Heart right ventricle (tissue), 16 donors: Measurements from ENCODE around the gene ZNF423. TPM values are rescaled to one million over a fixed set of nuclear protein-coding genes. Genes with fewer than 3 reads are reported as not detected.

Experiments
- ATAC-seq, 8 donors: fragments of 200-7000 bp; cut with Tn5 transposase; one replicate each; pipeline ENCODE4 v1.9.1; 2020; ENCODE audit warnings: mild to moderate bottlenecking in 8 of 8, moderate library complexity in 8 of 8, moderate number of reproducible peaks in 1 of 8
- DNase-seq, 2 donors: peaks; one replicate each; pipeline ENCODE4 v3.0.0-alpha.2; 2020
- H3K27ac ChIP-seq, 10 donors: fragments of 200-600 bp; sonication (generic) in 2 of 10; one replicate each; pipeline versions ENCODE4 v1.5.0 to v1.8.0; 2020 to 2022; ENCODE audit warnings: mild to moderate bottlenecking in 3 of 10
- H3K27me3 ChIP-seq, 7 donors: fragments of 200-600 bp; one replicate each; pipeline ENCODE4 v1.8.0; 2021 to 2022; ENCODE audit warnings: mild to moderate bottlenecking in 2 of 7
- H3K36me3 ChIP-seq, 9 donors: fragments of 200-600 bp; sonication (generic) in 1 of 9; one replicate each; pipeline versions ENCODE4 v1.5.0 to v1.8.0; 2020 to 2022; ENCODE audit warnings: mild to moderate bottlenecking in 2 of 9
- H3K4me1 ChIP-seq, 9 donors: fragments of 200-600 bp; sonication (generic) in 1 of 9; one replicate each; pipeline versions ENCODE4 v1.5.0 to v1.8.0; 2020 to 2022; ENCODE audit warnings: mild to moderate bottlenecking in 4 of 9
- H3K4me3 ChIP-seq, 10 donors: fragments of 200-600 bp; sonication (generic) in 2 of 10; one replicate each; pipeline versions ENCODE4 v1.5.0 to v1.8.0; 2020 to 2022; ENCODE audit warnings: mild to moderate bottlenecking in 7 of 10, moderate library complexity in 2 of 10
- H3K9me3 ChIP-seq, 11 donors: fragments of 200-600 bp in 10 of 11; sonication (generic) in 2 of 11; one replicate each; pipeline versions ENCODE4 v1.5.0 to v1.8.0; 2013 to 2022; ENCODE audit warnings: mild to moderate bottlenecking in 2 of 11, control low read depth in 1 of 11, moderate library complexity in 1 of 11
- CTCF ChIP-seq, 9 donors: fragments of 200-600 bp; sonication (generic) in 2 of 9; IDR thresholded peaks; one replicate each; pipeline versions ENCODE4 v1.5.0 to v1.8.0; 2021 to 2022; ENCODE audit warnings: antibody characterized with exemption in 9 of 9, mild to moderate bottlenecking in 5 of 9, moderate library complexity in 1 of 9
- WGBS, 2 donors: extraction: QIAGEN DNeasy Blood & Tissue Kit; methylation state at CpG; one replicate each; pipeline ENCODE4 v1.1.7; 2013; ENCODE audit warnings: inconsistent platforms in 1 of 2; 5-methylcytosine and 5-hydroxymethylcytosine counted together
- intact Hi-C, 10 donors: fragments of 100-400 bp; cut with DNase I; formaldehyde crosslinking; loops; one replicate each; pipeline versions ENCODE4 v1.11.1 to v1.14.2; 2022
- polyA plus RNA-seq, 2 donors: library from polyadenylated mRNA; stranded (reverse); fragments of 200-250 nt; gene quantifications; one replicate each; pipeline ENCODE4 v1.2.3, GENCODE V29; 2013
- total RNA-seq, 10 donors: library from RNA; stranded (reverse); fragmentation: NEBNext Ultra II Directional in 3 of 10; extraction: Animal tissue kit (Norgen Biotek cat#: 25700) in 3 of 10; gene quantifications; one replicate each; pipeline versions ENCODE4 v1.2.1 to v1.2.4, GENCODE V29; 2021 to 2023
- donor health status: Arrhythmogenic right ventricular cardiomyopathy.
- donor health status: ischemic (EF 13 %, LVEDD 7.1; RV severe dilation, severe dysfunction).
- donor health status: healthy with polysubstance abuse.
- donor health status: DM: no; HTN: yes; CAD: no.
- donor health status: DM: no; HTN: no; CAD: no.
- donor health status: ischemic (EF 25% LVEDD 6.9; RV normal size, moderate dysfunction).
- donor health status: ischemic (EF 25% LVEDD 5.7; RV mildly dilated, moderate dysfunction).
- donor health status: healthy.
- donor health status: DM: yes; HTN: yes; CAD: no.
- donor health status: Ischemic cardiomyopathy.
- donor health status: ischemic (EF 35%, LVEDD 5.7; RV mildly dilated, moderate dysfunction).
- donor health status: nonischemic (EF 11% LVEDD 7.7; RV severe dilation, severe dysfunction).
- donor health status: DM: yes; HTN: yes; CAD: no.
- donor health status: PGD.
- donor health status: ischemic (EF 29% LVEDD 5.4; RV normal size, mild dysfunction).
- donor health status: nonischemic (EF 23%, LVEDD 6.1; RV moderate dilation, normal function).

The ZNF423 gene
- total and polyA plus RNA-seq, 12 donors, result 2.6 to 10.6 (median 7.0) TPM

GRCh38 chr16:49663081-49664065 lies 192.5 kb downstream of the ZNF423 start:
- Histone ChIP-seq H3K27me3 (no peaks in the 10 kb centered on the region), H3K27ac (peak overlapping the region; percentile 36 to 85 (median 77)), H3K36me3 (no peaks in the 10 kb centered on the region), H3K4me1 (peaks cover 14 to 52% (median 27%) of the 10 kb centered on the region in 9 donors), H3K9me3 (no peaks in the 10 kb centered on the region), H3K4me3 (peak overlapping the region in 9 of 10 donors; percentile 19 to 53 (median 46))
- DNase-seq, result peak; percentile 28 to 50
- WGBS, 2 donors, result 50 to 52% methylated on average over 28 of the region's 28 CpGs
- peak; percentile 19 to 61 (median 54) for ATAC-seq
- TF ChIP-seq CTCF (IDR thresholded peaks at IDR 0.05), result no peak
- intact Hi-C loops, result loop anchor here in 1 of 10 donors (5.0 kb wide), 1 partner anchor 34 kb away; no protein-coding TSS in a partner anchor

- H3K36me3 ChIP-seq, result no peaks in the 10 kb centered on the region
- H3K27ac ChIP-seq, result peak overlapping the region in 2 of 10 donors; percentile 77 to 85
- no peak for DNase-seq
- WGBS, 2 donors, result 80 to 89% methylated on average over 4 of the region's 4 CpGs
- no peak for ATAC-seq
- no peaks in the 10 kb centered on the region for H3K9me3 ChIP-seq
- peaks cover 14 to 52% (median 27%) of the 10 kb centered on the region in 9 donors for H3K4me1 ChIP-seq
- no peaks in the 10 kb centered on the region for H3K27me3 ChIP-seq
- peak overlapping the region in 6 of 10 donors; percentile 19 to 53 (median 46) for H3K4me3 ChIP-seq
- intact Hi-C loops, result loop anchor here in 1 of 10 donors (5.0 kb wide), 1 partner anchor 35 kb away; no protein-coding TSS in a partner anchor
- no peak for TF ChIP-seq CTCF (IDR thresholded peaks at IDR 0.05)
Measured at GRCh38 chr16:49662569-49662968, 193.3 kb downstream of the ZNF423 start.

- H3K27ac ChIP-seq, result no peak overlapping the region
- H3K36me3 ChIP-seq, result no peaks in the 10 kb centered on the region
- WGBS, 2 donors, result 84 to 85% methylated on average over 16 of the region's 16 CpGs
- DNase-seq (no peak), ATAC-seq (peak in 1 of 8 donors; percentile 16)
- H3K4me3 ChIP-seq, result no peak overlapping the region
- H3K27me3 ChIP-seq, result no peaks in the 10 kb centered on the region
- peaks cover 14 to 52% (median 27%) of the 10 kb centered on the region in 9 donors for H3K4me1 ChIP-seq
- TF ChIP-seq CTCF (IDR thresholded peaks at IDR 0.05), result no peak
- no peaks in the 10 kb centered on the region for H3K9me3 ChIP-seq
- intact Hi-C loops, result loop anchor here in 1 of 10 donors (5.0 kb wide), 1 partner anchor 36 kb away; no protein-coding TSS in a partner anchor
Measured at GRCh38 chr16:49661465-49662187, 194.3 kb downstream of the ZNF423 start.

- Histone ChIP-seq H3K27ac (no peak overlapping the region), H3K9me3 (no peaks in the 10 kb centered on the region), H3K4me3 (no peak overlapping the region), H3K27me3 (no peaks in the 10 kb centered on the region), H3K36me3 (no peaks in the 10 kb centered on the region), H3K4me1 (peaks cover 14 to 45% (median 27%) of the 10 kb centered on the region in 9 donors)
- ATAC-seq (no peak), DNase-seq (no peak)
- no peak for TF ChIP-seq CTCF (IDR thresholded peaks at IDR 0.05)
- WGBS, 2 donors, result 88 to 92% methylated on average over 3 of the region's 3 CpGs
- intact Hi-C loops, result loop anchor here in 1 of 10 donors (5.0 kb wide), 1 partner anchor 37 kb away; no protein-coding TSS in a partner anchor
Measured at GRCh38 chr16:49660626-49661025, 195.3 kb downstream of the ZNF423 start.
